Psoas muscle (tissue), 8 donors: ENCODE measurements around the gene EME1. TPM values are rescaled to one million over a fixed set of nuclear protein-coding genes. Genes with fewer than 3 reads are reported as not detected.

Source experiments
- ATAC-seq, 4 donors: fragments of 200-7000 bp; cut with Tn5 transposase; one replicate each; pipeline ENCODE4 v1.9.1; 2020; ENCODE audit warnings: moderate library complexity in 3 of 4, mild to moderate bottlenecking in 2 of 4
- DNase-seq, 2 donors: peaks; one replicate each; pipeline ENCODE4 v3.0.0-alpha.2; 2020
- H3K27ac ChIP-seq: fragments of 200-600 bp; one replicate; pipeline ENCODE4 v1.8.0; 2022
- H3K27me3 ChIP-seq, 3 donors: fragments of 200-600 bp in 1 of 3; one replicate each; pipeline versions ENCODE4 v1.6.1 to v1.8.0; 2013 to 2022; ENCODE audit warnings: low read length in 2 of 3, mild to moderate bottlenecking in 2 of 3, moderate library complexity in 1 of 3; ENCODE audit not compliant: insufficient read depth in 3 of 3
- H3K36me3 ChIP-seq, 2 donors: fragments of 200-600 bp in 1 of 2; one replicate each; pipeline versions ENCODE4 v1.6.1 to v1.8.0; 2013 to 2022; ENCODE audit warnings: low read depth in 1 of 2, mild to moderate bottlenecking in 1 of 2, moderate library complexity in 1 of 2; ENCODE audit not compliant: insufficient read depth in 1 of 2
- H3K4me1 ChIP-seq: fragments of 200-600 bp; one replicate; pipeline ENCODE4 v1.8.0; 2022
- H3K4me3 ChIP-seq: fragments of 200-600 bp; one replicate; pipeline ENCODE4 v1.8.0; 2022; ENCODE audit warnings: mild to moderate bottlenecking
- H3K9me3 ChIP-seq: fragments of 200-600 bp; one replicate; pipeline ENCODE4 v1.8.0; 2022
- WGBS, 3 donors: extraction: QIAGEN DNeasy Blood & Tissue Kit; methylation state at CpG; one replicate each; pipeline versions ENCODE4 v1.1.6 to v1.1.7; 2013; 5-methylcytosine and 5-hydroxymethylcytosine counted together
- intact Hi-C, 2 donors: fragments of 100-400 bp; cut with DNase I; formaldehyde crosslinking; loops; one replicate each; pipeline versions ENCODE4 v1.11.0 to v1.14.2; 2022
- polyA plus RNA-seq, 3 donors: library from polyadenylated mRNA; stranded (reverse); fragments of 200-250 nt; gene quantifications; one replicate each; pipeline ENCODE4 v1.2.3, GENCODE V29; 2013
- total RNA-seq, 4 donors: library from RNA; stranded (reverse); fragmentation: NEBNext Ultra II Directional in 2 of 4; extraction: Animal tissue kit (Norgen Biotek cat#: 25700) in 2 of 4; gene quantifications; one replicate each; pipeline versions ENCODE4 v1.2.1 to v1.2.4, GENCODE V29; 2021 to 2023
- TF ChIP-seq, protein P1 (sequence below): fragments of 200-600 bp; IDR thresholded peaks from one replicate; pipeline ENCODE4 v1.8.0; 2022; ENCODE audit warnings: antibody characterized with exemption
- donor health status: healthy with polysubstance abuse.
- donor health status: DM: no; HTN: no; CAD: no; lungs with moderate emphysema.
- donor health status: Bipolar disorder and iron deficiency.
- donor health status: healthy.
- donor health status: DM: yes; HTN: yes; CAD: no.
- donor health status: DM: no; HTN: no; CAD: no.
- donor health status: DM: no; HTN: no; CAD: no.
- donor health status: DM: yes; HTN: yes; CAD: no.

EME1 gene
- total and polyA plus RNA-seq, 7 donors = 0.06 to 0.39 (median 0.29) TPM; not detected in 2

DNA sequence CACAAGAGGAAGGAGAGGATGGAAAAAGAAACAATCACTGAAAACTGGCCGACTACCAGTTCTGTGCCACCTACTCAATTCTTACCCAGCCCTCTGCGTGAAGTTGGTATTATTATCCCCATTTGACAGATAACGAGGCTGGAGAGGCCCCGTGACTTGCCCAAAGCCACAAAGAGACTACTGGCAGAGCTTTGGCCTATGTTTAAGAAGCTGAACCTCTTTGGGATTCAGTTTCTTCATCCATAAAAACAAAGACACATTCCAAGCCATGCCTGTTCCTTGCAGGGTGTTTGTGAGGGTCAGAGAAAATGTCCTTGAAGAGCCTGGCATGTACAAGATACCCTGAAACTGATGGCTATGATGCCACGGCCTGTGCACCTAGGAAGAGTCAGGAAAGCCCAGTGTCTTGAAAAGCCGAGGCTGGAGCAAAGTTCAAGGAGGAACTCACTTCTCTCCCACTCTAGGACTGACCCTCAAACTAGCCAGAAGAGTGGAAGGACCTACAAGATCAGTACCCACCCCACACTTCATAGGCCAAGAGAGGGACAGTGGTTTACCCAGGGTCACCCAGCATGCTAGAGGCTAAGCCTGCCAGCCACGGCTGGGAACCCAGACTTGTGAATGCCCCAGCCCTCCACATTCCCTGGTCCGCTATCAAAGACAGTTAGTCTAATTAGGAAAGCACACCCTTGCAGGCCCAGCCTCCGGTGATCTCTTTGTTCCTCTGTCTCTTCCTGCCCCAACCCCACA is 51.4 kb downstream of the EME1 start:
- no peaks in the 10 kb centered on the region for H3K9me3 ChIP-seq
- intact Hi-C loops = no loop called here
- TF ChIP-seq, protein P1, sequence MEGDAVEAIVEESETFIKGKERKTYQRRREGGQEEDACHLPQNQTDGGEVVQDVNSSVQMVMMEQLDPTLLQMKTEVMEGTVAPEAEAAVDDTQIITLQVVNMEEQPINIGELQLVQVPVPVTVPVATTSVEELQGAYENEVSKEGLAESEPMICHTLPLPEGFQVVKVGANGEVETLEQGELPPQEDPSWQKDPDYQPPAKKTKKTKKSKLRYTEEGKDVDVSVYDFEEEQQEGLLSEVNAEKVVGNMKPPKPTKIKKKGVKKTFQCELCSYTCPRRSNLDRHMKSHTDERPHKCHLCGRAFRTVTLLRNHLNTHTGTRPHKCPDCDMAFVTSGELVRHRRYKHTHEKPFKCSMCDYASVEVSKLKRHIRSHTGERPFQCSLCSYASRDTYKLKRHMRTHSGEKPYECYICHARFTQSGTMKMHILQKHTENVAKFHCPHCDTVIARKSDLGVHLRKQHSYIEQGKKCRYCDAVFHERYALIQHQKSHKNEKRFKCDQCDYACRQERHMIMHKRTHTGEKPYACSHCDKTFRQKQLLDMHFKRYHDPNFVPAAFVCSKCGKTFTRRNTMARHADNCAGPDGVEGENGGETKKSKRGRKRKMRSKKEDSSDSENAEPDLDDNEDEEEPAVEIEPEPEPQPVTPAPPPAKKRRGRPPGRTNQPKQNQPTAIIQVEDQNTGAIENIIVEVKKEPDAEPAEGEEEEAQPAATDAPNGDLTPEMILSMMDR = no peak
- peak overlapping the region; percentile 7 for H3K27ac ChIP-seq
- ATAC-seq = no peak
- H3K4me1 ChIP-seq = peaks cover 29% of the 10 kb centered on the region
- 76 to 88% (median 85%) methylated on average over 9 of the region's 9 CpGs for WGBS, 3 donors
- H3K4me3 ChIP-seq = no peak overlapping the region
- H3K27me3 ChIP-seq = no peaks in the 10 kb centered on the region
- H3K36me3 ChIP-seq = no peaks in the 10 kb centered on the region
- DNase-seq = no peak

DNA sequence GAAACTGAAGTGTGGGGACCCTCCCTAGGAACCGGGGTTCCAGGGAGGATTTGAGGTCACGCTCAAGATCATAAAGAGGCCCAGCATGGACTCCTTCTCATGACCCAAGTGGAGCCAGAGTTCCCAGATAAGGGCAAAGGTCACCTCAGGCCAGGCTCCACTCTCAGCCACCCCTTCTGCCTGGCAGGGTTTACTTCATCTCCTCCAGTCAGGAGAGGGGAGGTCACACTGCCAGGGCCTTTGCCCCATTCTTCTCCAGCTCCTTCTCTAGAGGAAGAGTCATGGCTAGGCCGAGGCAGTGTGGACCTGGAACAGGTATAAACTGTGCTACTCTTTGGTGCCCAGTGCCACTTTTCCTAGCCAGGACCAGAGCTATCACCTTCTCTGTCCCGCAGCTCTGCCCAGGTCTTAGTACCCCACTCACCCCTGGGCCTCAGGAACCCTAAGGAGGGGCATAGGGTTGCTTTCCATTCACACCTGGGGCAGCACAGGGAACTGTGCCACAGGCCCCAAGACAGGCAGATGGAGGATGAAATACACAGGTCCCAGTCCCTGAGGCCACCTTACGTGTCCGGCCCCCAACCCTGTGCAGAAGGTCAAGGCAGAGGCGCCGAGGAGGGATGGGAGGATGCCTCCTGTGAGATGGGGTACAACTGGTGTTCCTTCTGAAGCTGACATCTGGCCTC is 52.1 kb downstream of the EME1 start:
- WGBS, 3 donors = 82 to 90% (median 83%) methylated on average over 6 to 8 of the region's 8 CpGs
- H3K27ac ChIP-seq = peak overlapping the region; percentile 83
- intact Hi-C loops = loop anchor here in 1 of 2 donors (5.0 kb wide), 1 partner anchor 47 kb away; no protein-coding TSS in a partner anchor
- no peaks in the 10 kb centered on the region for H3K9me3 ChIP-seq
- no peak for DNase-seq
- ATAC-seq = no peak
- H3K4me3 ChIP-seq = peak overlapping the region; percentile 86
- no peaks in the 10 kb centered on the region for H3K36me3 ChIP-seq
- H3K27me3 ChIP-seq = no peaks in the 10 kb centered on the region
- TF ChIP-seq, protein P1 = no peak
- H3K4me1 ChIP-seq = peaks cover 35% of the 10 kb centered on the region

DNA sequence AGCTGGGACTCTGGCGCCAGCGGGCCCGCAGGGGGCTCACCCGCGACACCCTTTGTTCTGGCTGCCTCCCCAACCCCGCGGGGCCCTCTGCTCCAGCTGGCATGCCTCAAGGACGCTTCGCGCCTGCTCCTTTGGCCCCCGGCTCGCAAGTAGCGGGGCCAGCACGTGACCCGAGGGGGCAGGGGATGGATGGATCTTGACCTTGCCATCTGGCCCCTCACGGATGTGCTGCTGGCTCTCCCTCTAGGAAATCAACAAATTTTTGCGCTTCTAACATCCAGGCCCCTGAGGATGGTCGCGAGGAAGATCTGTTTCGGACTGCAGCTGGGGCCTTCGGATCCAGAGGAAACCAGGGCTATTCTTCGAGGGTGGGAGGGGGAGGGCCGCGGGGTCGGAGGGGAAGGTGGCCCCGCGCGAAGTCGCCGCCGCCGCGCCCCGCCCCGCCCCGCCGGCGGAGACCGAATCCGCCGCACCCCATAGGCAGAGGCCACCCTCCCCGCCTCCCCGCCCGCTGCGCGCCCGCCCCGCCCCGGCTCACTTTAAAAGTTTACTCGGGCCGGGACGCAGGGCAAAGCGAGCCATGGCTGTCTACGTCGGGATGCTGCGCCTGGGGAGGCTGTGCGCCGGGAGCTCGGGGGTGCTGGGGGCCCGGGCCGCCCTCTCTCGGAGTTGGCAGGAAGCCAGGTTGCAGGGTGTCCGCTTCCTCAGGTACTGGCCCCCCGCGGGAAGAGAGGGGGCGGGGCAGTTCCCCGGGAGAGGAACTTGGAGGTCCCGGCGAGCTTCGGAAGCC is 52.8 kb downstream of the EME1 start, which contains the start of gene ACSF2:
Gene ACSF2, plus strand, starts transcription at position 537 of the 790 bp plus-strand sequence. Its CDS starts 44 bp downstream, at position 581.
- 1% methylated on average over 55 to 70 of the region's 70 CpGs for WGBS, 3 donors
- no peaks in the 10 kb centered on the region for H3K9me3 ChIP-seq
- peaks cover 38% of the 10 kb centered on the region for H3K4me1 ChIP-seq
- peak; percentile 82 to 88 for DNase-seq
- peak within 1 kb of the TSS; percentile 86 for H3K4me3 ChIP-seq
- intact Hi-C loops = loop anchor here in 1 of 2 donors (5.0 kb wide), 1 partner anchor 46 kb away; no protein-coding TSS in a partner anchor
- TF ChIP-seq, protein P1 = no peak
- H3K27me3 ChIP-seq = no peaks in the 10 kb centered on the region
- no peaks in the 10 kb centered on the region for H3K36me3 ChIP-seq
- peak within 1 kb of the TSS; percentile 83 for H3K27ac ChIP-seq
- ATAC-seq = peak; percentile 64 to 85 (median 78)

DNA sequence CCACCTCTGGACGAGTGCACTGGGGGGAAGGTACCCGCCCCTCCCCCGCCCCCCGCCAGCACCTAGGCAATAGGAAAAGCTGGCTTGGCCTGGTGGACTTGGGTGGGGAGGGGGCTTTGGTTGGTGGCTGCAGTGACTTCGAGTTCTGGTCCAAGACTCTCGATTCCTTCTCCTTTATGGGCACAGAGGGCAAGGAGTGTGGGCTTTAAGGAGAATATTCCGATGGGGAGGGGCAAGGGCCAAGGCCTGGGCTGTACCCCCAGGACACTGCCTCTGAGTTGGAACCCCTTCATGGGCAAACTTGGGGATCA is 53.4 kb downstream of the EME1 start:
- no peak for DNase-seq
- H3K4me1 ChIP-seq = peaks cover 43% of the 10 kb centered on the region
- no peak for ATAC-seq
- intact Hi-C loops = loop anchor here in 1 of 2 donors (5.0 kb wide), 1 partner anchor 46 kb away; no protein-coding TSS in a partner anchor
- TF ChIP-seq, protein P1 = no peak
- H3K9me3 ChIP-seq = no peaks in the 10 kb centered on the region
- no peaks in the 10 kb centered on the region for H3K27me3 ChIP-seq
- peak overlapping the region; percentile 86 for H3K4me3 ChIP-seq
- no peaks in the 10 kb centered on the region for H3K36me3 ChIP-seq
- peak overlapping the region; percentile 83 for H3K27ac ChIP-seq
- 2 to 5% (median 3%) methylated on average over 7 of the region's 7 CpGs for WGBS, 3 donors
